GM12878 (cell line): Measurements from ENCODE around the gene EPB41L2. TPM values are rescaled to one million over a fixed set of nuclear protein-coding genes. Genes with fewer than 3 reads are reported as not detected.

Experiments
- ATAC-seq: fragments of 200-7000 bp; cut with Tn5 transposase; 3 replicates; pipeline ENCODE4 v1.9.1; 2020; ENCODE audit warnings: mild to moderate bottlenecking, moderate library complexity
- BruUV-seq: library from RNA; stranded (reverse); fragments of 400-500 nt; replicated peaks from 2 replicates; lab custom pipeline; 2021; lab: Mats Ljungman, UMichigan
- CTCF ChIA-PET: fragments of 300-600 bp; sonication (Branson Sonifier 250); formaldehyde crosslinking; extraction: SDS; loops from one replicate; lab custom pipeline; 2021; ENCODE audit warnings: inconsistent platforms; lab: Yijun Ruan, JAX
- POLR2A ChIA-PET: fragments of 350-600 bp; formaldehyde crosslinking; extraction: SDS; loops from one replicate; lab custom pipeline; 2021; ENCODE audit warnings: inconsistent platforms; lab: Charles Lee
- RAD21 ChIA-PET: fragments of 300-600 bp; sonication (Branson Sonifier 250); formaldehyde crosslinking; loops from one replicate; lab custom pipeline; 2023; ENCODE audit warnings: antibody characterized with exemption; ENCODE audit not compliant: unreplicated experiment; lab: Charles Lee
- SMC1A ChIA-PET: fragments of 300-600 bp; sonication (Branson Sonifier 250); formaldehyde crosslinking; loops from one replicate; lab custom pipeline; 2023; ENCODE audit not compliant: unreplicated experiment, uncharacterized antibody; lab: Charles Lee
- DNase-seq: peaks from one replicate; pipeline ENCODE4 v3.0.0-alpha.2; 2011; ENCODE audit warnings: low read depth, low spot score
- FAIRE-seq: peaks from 3 replicates; lab custom pipeline; 2011; peaks lifted over from hg19 to GRCh38; lab: Jason Lieb, UNC
- H2AFZ ChIP-seq: 2 replicates; pipeline ENCODE4 v1.6.0; 2011; ENCODE audit warnings: low read depth, low read length, control low read depth; ENCODE audit not compliant: control insufficient read depth
- H3K27ac ChIP-seq: 2 replicates; pipeline ENCODE4 v1.5.1; 2011; ENCODE audit warnings: control low read depth; ENCODE audit not compliant: control insufficient read depth, insufficient read depth
- H3K27me3 ChIP-seq, 2 experiments: replicated peaks in 1 of 2; 2 replicates each; pipeline versions ENCODE4 v1.6.0 to v1.6.1; 2011; ENCODE audit warnings: low read length in 1 of 2; ENCODE audit not compliant: control insufficient read depth in 2 of 2, insufficient read depth in 2 of 2
- H3K36me3 ChIP-seq, 2 experiments: 2 replicates each; pipeline ENCODE4 v1.5.1; 2011; ENCODE audit warnings: low read length in 1 of 2; ENCODE audit not compliant: control insufficient read depth in 2 of 2, insufficient read depth in 2 of 2
- H3K4me1 ChIP-seq: 2 replicates; pipeline ENCODE4 v1.6.1; 2011; ENCODE audit warnings: mild to moderate bottlenecking, low read length, moderate library complexity, mixed read lengths; ENCODE audit not compliant: control insufficient read depth, insufficient read depth
- H3K4me2 ChIP-seq: 2 replicates; pipeline ENCODE4 v1.6.0; 2011; ENCODE audit warnings: control low read depth; ENCODE audit not compliant: control insufficient read depth, insufficient read depth
- H3K4me3 ChIP-seq: fragments of 200-600 bp; sonication (generic); 2 replicates; pipeline ENCODE4 v1.5.1; 2016
- H3K79me2 ChIP-seq: 2 replicates; pipeline ENCODE4 v1.6.0; 2011; ENCODE audit warnings: low read length; ENCODE audit not compliant: control insufficient read depth, insufficient read depth
- H3K9ac ChIP-seq: 2 replicates; pipeline ENCODE4 v1.8.0; 2011; ENCODE audit warnings: low read length, control low read depth, mixed read lengths; ENCODE audit not compliant: control insufficient read depth, insufficient read depth
- H3K9me3 ChIP-seq: replicated peaks from 3 replicates; pipeline ENCODE4 v1.5.1; 2011; ENCODE audit warnings: mild to moderate bottlenecking, low read length; ENCODE audit not compliant: control insufficient read depth, insufficient read depth
- H4K20me1 ChIP-seq: 2 replicates; pipeline ENCODE4 v1.6.0; 2011; ENCODE audit not compliant: control insufficient read depth, insufficient read depth
- CBX3 ChIP-seq: fragments of 200-600 bp; sonication (generic); IDR thresholded peaks from 2 replicates; pipeline ENCODE4 v1.6.1; 2016; ENCODE audit warnings: low read depth, borderline replicate concordance
- ELK1 ChIP-seq: IDR thresholded peaks from 2 replicates; pipeline ENCODE4 v1.6.1; 2012; ENCODE audit warnings: low read depth, low read length, improper control_type of control experiment
- HDAC6 ChIP-seq: fragments of 200-600 bp; sonication (generic); IDR thresholded peaks from one replicate; pipeline ENCODE4 v1.8.0; 2017; ENCODE audit warnings: antibody characterized with exemption; ENCODE audit not compliant: unreplicated experiment
- HSF1 ChIP-seq: fragments of 150-350 bp; IDR thresholded peaks from 2 replicates; pipeline ENCODE4 v1.6.1; 2014; ENCODE audit warnings: mild to moderate bottlenecking, low read depth, low read length
- MTA2 ChIP-seq: fragments of 450-650 bp; IDR thresholded peaks from 2 replicates; pipeline ENCODE4 v1.6.1; 2016; ENCODE audit warnings: low read depth, mild to moderate bottlenecking, moderate library complexity
- NFIC ChIP-seq: IDR thresholded peaks from 2 replicates; pipeline ENCODE4 v1.6.1; 2012; ENCODE audit warnings: low read depth, mild to moderate bottlenecking, inconsistent platforms, low read length, moderate library complexity
- PAX8 ChIP-seq: fragments of 450-650 bp; IDR thresholded peaks from 2 replicates; pipeline ENCODE4 v1.6.1; 2017; ENCODE audit warnings: mild to moderate bottlenecking, moderate library complexity
- RBBP5 ChIP-seq: fragments of 200-600 bp; sonication (generic); conservative IDR thresholded peaks from 2 replicates; pipeline ENCODE4 v1.6.1; 2016
- RELA ChIP-seq: fragments of 450-650 bp; IDR thresholded peaks from 2 replicates; pipeline ENCODE4 v1.8.0; 2014; ENCODE audit warnings: borderline replicate concordance; ENCODE audit not compliant: partially characterized antibody
- RELB ChIP-seq: fragments of 450-650 bp; IDR thresholded peaks from 2 replicates; pipeline ENCODE4 v1.6.1; 2017; ENCODE audit warnings: low read depth, mild to moderate bottlenecking, moderate library complexity
- SIX5 ChIP-seq: IDR thresholded peaks from 2 replicates; pipeline ENCODE4 v1.6.1; 2011; ENCODE audit warnings: mild to moderate bottlenecking, low read depth, low read length, moderate library complexity; ENCODE audit not compliant: severe bottlenecking
- STAT3 ChIP-seq: IDR thresholded peaks from 2 replicates; pipeline ENCODE4 v1.6.1; 2011; ENCODE audit warnings: low read depth, low read length, improper control_type of control experiment
- TCF7 ChIP-seq: IDR thresholded peaks from 2 replicates; pipeline ENCODE4 v1.6.1; 2014; ENCODE audit warnings: antibody characterized with exemption, borderline replicate concordance
- ZBED1 ChIP-seq: IDR thresholded peaks from 2 replicates; pipeline ENCODE4 v1.6.1; 2016; ENCODE audit warnings: borderline replicate concordance
- ZNF207 ChIP-seq: fragments of 450-650 bp; IDR thresholded peaks from 2 replicates; pipeline ENCODE4 v1.6.1; 2014; ENCODE audit warnings: antibody characterized with exemption, mild to moderate bottlenecking, borderline replicate concordance
- WGBS: methylation state at CpG from one replicate; pipeline ENCODE4 v1.1.6; 2016; ENCODE audit warnings: low lambda C conversion rate; ENCODE audit not compliant: insufficient replicate concordance, insufficient coverage; ENCODE audit errors: missing lambda C conversion rate; 5-methylcytosine and 5-hydroxymethylcytosine counted together
- in situ Hi-C: fragments of 300-500 bp; cut with MboI; formaldehyde crosslinking; loops from 9 replicates; pipeline ENCODE4 v1.14.3; 2018; ENCODE audit warnings: mixed read lengths
- intact Hi-C: fragments of 100-400 bp; cut with micrococcal nuclease; formaldehyde crosslinking; loops from one replicate; pipeline ENCODE4 v1.14.2; 2022; ENCODE audit not compliant: unreplicated experiment
- polyA plus RNA-seq, 11 experiments: library from polyadenylated mRNA; depleted of rRNA in 4 of 11; unstranded in 6 of 11; stranded (reverse) in 5 of 11; fragments of >200 nt; fragmentation: Nextera tagmentation in 4 of 11; fragmentation: Illumina TruSeq in 1 of 11; extraction: Ambion mirVana in 4 of 11; extraction: Trizol in 1 of 11; gene quantifications; 1 replicate in 1 of 11; 2 replicates in 10 of 11; pipeline versions ENCODE4 v1.2.1 to v1.2.3, GENCODE V29; 2011 to 2016; ENCODE audit warnings: inconsistent platforms in 2 of 11, missing spikeins in 2 of 11, low read depth in 1 of 11
- total RNA-seq, 4 experiments: library from RNA; depleted of rRNA in 3 of 4; stranded (reverse); fragments of >200 nt in 3 of 4; fragmentation: Illumina TruSeq in 1 of 4; extraction: Trizol in 1 of 4; gene quantifications; 2 replicates each; pipeline versions ENCODE4 v1.2.1 to v1.2.3, GENCODE V29; 2013 to 2021

Gene EPB41L2
- total and polyA plus RNA-seq, 10 of the 15 experiments (the other 5 are each of a cell fraction or from before 2014, with no cell fraction given) = 7.4 to 41.6 (median 19.0) TPM

- H3K9me3 ChIP-seq = no peaks in the 10 kb centered on the region
- 95% methylated on average over 4 of the region's 4 CpGs for WGBS
- RAD21 ChIA-PET = no interaction called here
- no peak overlapping the region for H2AFZ ChIP-seq
- no peaks in the 10 kb centered on the region for H3K4me1 ChIP-seq
- H4K20me1 ChIP-seq = no peaks in the 10 kb centered on the region
- SMC1A ChIA-PET = no interaction called here
- H3K36me3 ChIP-seq = no peaks in the 10 kb centered on the region
- no TSS peak for BruUV-seq
- intact Hi-C loops = no loop called here
- no peak for DNase-seq
- peaks cover 4% of the 10 kb centered on the region for H3K79me2 ChIP-seq
- ATAC-seq = no peak
- H3K27ac ChIP-seq = no peak overlapping the region
- no peak overlapping the region for H3K9ac ChIP-seq
- POLR2A ChIA-PET = no interaction called here
- TF ChIP-seq MTA2 = no peak
- TF ChIP-seq CBX3 = no peak
- no peak for TF ChIP-seq RELB
- TF ChIP-seq STAT3 = no peak
- no peak for TF ChIP-seq SIX5
- no peak for TF ChIP-seq ELK1
- no peak for TF ChIP-seq TCF7
- no peak for TF ChIP-seq PAX8
- TF ChIP-seq NFIC = no peak
- no peak for TF ChIP-seq RELA
- no peak for TF ChIP-seq HDAC6
- TF ChIP-seq RBBP5 = no peak
- TF ChIP-seq ZBED1 = no peak
- no peak for TF ChIP-seq ZNF207
- TF ChIP-seq HSF1 = no peak
- CTCF ChIA-PET = interaction anchor here (1.1 kb wide), 1 partner anchor 154 kb away, joined by 3 read pairs; no protein-coding TSS in a partner anchor
- in situ Hi-C loops = no loop called here
- no peak overlapping the region for H3K4me2 ChIP-seq
- no peaks in the 10 kb centered on the region for H3K27me3 ChIP-seq
- no peak overlapping the region for H3K4me3 ChIP-seq
- no peak for FAIRE-seq
Observed at GRCh38 chr6:131039345-131039680, 23.7 kb downstream of the EPB41L2 start.
